ENCODE measurements around the gene OR4B1. TPM values are rescaled to one million over a fixed set of nuclear protein-coding genes. Genes with fewer than 3 reads are reported as not detected.

OR4B1 gene
- total and polyA plus RNA-seq, 10 donors = not detected

DNA sequence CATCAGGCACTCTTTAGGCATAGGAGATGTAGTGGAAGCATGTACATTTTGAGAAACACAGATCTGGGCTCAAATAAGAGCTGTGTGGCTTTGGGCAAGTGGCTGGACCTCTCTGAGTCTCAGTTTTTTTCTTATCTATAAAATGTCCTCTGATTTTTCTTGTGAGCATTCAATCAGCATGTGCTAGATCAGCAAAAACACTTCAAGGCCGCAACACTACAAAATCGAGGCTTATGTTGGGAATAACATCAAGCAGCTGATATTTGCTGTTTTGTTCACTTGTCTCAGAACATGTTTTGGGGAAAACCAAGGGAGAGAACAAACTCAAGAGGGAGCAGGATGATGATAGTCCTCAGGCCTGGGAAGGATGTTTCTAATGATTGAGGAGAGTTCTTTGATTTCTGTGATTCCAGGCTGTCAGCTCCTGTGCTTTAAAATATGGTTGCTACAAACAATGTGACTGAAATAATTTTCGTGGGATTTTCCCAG, 46.9 kb downstream of the OR4B1 start, which contains the start of gene OR4X1:
TSS of gene OR4X1 (plus strand) at position 439 of the 489 bp plus-strand sequence. CDS start at position 439, 0 bp downstream.
- H3K4me1 ChIP-seq = no peaks in the 10 kb centered on the region
- H3K36me3 ChIP-seq = no peaks in the 10 kb centered on the region
- TF ChIP-seq, protein P1, sequence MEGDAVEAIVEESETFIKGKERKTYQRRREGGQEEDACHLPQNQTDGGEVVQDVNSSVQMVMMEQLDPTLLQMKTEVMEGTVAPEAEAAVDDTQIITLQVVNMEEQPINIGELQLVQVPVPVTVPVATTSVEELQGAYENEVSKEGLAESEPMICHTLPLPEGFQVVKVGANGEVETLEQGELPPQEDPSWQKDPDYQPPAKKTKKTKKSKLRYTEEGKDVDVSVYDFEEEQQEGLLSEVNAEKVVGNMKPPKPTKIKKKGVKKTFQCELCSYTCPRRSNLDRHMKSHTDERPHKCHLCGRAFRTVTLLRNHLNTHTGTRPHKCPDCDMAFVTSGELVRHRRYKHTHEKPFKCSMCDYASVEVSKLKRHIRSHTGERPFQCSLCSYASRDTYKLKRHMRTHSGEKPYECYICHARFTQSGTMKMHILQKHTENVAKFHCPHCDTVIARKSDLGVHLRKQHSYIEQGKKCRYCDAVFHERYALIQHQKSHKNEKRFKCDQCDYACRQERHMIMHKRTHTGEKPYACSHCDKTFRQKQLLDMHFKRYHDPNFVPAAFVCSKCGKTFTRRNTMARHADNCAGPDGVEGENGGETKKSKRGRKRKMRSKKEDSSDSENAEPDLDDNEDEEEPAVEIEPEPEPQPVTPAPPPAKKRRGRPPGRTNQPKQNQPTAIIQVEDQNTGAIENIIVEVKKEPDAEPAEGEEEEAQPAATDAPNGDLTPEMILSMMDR (IDR thresholded peaks at IDR 0.05 in 8 of 11, conservative IDR thresholded peaks at IDR 0.05 in 3 of 11) = no peak
- TF ChIP-seq POLR2A (IDR thresholded peaks at IDR 0.05) (no peak), POLR2AphosphoS5 (IDR thresholded peaks at IDR 0.05) (no peak)
- intact Hi-C loops (cut with DNase I; ENCODE audit: low total_unique reads) = no loop called here
- H3K27ac ChIP-seq = no peak within 1 kb of the TSS
- H3K4me3 ChIP-seq = no peak within 1 kb of the TSS
- DNase-seq = no peak
- H3K9me3 ChIP-seq = peaks cover 0 to 4% (median 0%) of the 10 kb centered on the region in 8 donors
- H3K27me3 ChIP-seq (replicated peaks in 1 of 7) = peaks cover 0 to 6% (median 0%) of the 10 kb centered on the region in 7 donors
- WGBS, 5 donors = 25 to 35% (median 34%) methylated on average over 3 of the region's 3 CpGs

Other genes starting within 250 kb of the OR4B1 start
- 100 to 1,000 TPM in 4 of 7 donors, 10 to 100 TPM in 3; 63.7 to 135 (median 100) TPM for gene PTPRJ, start 236.3 kb upstream of the OR4B1 start, total RNA-seq
- 10 to 100 TPM in 1 of 3 donors, 1 to 10 TPM in 2; 6.4 to 11.6 (median 10.0) TPM for gene PTPRJ, start 236.3 kb upstream of the OR4B1 start, polyA plus RNA-seq
- gene OR4X2, start 28.3 kb downstream of the OR4B1 start, total RNA-seq = not detected
- not detected for gene OR4X2, start 28.3 kb downstream of the OR4B1 start, polyA plus RNA-seq
- gene OR4X1, start 47.1 kb downstream of the OR4B1 start, total RNA-seq = not detected
- gene OR4X1, start 47.1 kb downstream of the OR4B1 start, polyA plus RNA-seq = not detected
- not detected for gene OR4S1, start 89.4 kb downstream of the OR4B1 start, total RNA-seq
- gene OR4S1, start 89.4 kb downstream of the OR4B1 start, polyA plus RNA-seq = not detected
- not detected for gene OR4C3, start 108.1 kb downstream of the OR4B1 start, total RNA-seq
- gene OR4C3, start 108.1 kb downstream of the OR4B1 start, polyA plus RNA-seq = not detected
- gene OR4C5, start 149.7 kb downstream of the OR4B1 start, total RNA-seq = not detected
- gene OR4C5, start 149.7 kb downstream of the OR4B1 start, polyA plus RNA-seq = not detected